ENCODE measurements around the gene ZKSCAN5. TPM values are rescaled to one million over a fixed set of nuclear protein-coding genes. Genes with fewer than 3 reads are reported as not detected.
"Not testable (repeated sequence)": the region's sequence is repeated elsewhere in the genome, so short reads cannot be mapped to it uniquely, and the experiment has no call there.

Gene ZKSCAN5
- total and polyA plus RNA-seq, 2 donors (not counting 1 experiment from before 2014, with no cell fraction given) = 3.1 to 10.9 TPM

DNA sequence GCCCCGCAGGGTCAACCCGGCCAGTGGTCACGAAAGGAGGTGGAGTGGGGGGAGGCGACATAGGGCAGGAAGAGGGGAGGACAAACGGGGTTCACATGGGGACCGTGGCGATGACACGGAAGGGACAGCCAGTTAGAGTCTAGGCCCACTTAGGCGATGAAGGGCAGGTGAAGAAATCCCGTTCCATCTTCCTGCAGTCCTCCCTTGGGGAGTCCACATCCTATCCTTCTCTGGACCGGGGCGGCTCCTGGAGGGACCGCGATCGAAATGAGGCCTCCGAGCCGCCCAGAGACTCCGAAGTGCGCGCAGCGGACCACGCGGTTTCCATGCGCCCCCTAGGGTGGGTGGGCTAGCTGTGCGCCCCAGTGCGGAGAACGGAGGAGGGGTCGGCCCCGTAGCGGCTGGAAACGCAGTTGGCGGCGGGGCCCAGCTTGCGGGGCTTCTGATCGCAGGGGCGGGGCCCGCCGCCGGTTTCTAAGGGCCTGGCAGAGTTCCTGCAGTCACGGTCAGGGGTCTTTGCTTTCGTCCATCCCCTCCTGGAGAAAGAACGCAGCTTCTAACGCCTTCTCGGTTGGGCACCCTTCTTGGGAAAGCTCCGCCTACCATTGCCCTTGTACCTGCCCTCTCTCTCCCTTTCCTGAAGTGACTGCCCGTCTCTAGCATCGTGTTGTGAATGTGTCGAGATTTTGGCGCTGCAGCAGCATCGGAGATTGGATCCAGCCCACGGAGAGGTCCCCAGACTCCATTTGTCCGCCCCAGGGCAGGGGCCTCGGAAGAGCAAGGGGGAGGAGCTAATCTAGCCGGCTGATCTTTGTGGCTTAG, 75.7 kb downstream of the ZKSCAN5 start:
- H3K27ac ChIP-seq (ENCODE audit: low read length in 2 of 2) = no peak overlapping the region
- intact Hi-C loops (cut with micrococcal nuclease) = loop anchor here (1.0 to 2.0 kb wide), 2 partner anchors 21 to 80 kb away; partner anchors contain the start of genes ZNF394 and ZNF655
- peak overlapping the region; percentile 34 to 75 (median 60) for H3K4me3 ChIP-seq (ENCODE audit: control extremely low read depth in 1 of 5, extremely low read depth in 1 of 5, insufficient read depth in 1 of 5, low read depth in 2 of 5, low read length in 4 of 5)
- CTCF ChIA-PET = interaction anchor here (0.6 to 1.2 kb wide), 5 partner anchors 22 to 171 kb away, joined by 3 to 4 read pairs (median 3); partner anchors contain the start of genes BUD31, PDAP1 and ZNF655
- Mint-ChIP-seq H3K27me3 (peaks cover 9% of the 10 kb centered on the region), H3K9me3 (ENCODE audit: insufficient read depth) (no peaks in the 10 kb centered on the region), H3K4me3 (peak overlapping the region; percentile 96), H3K27ac (peak overlapping the region; percentile 87), H3K4me1 (peaks cover 27% of the 10 kb centered on the region)
- DNase-seq (peak; percentile 62), ATAC-seq (ENCODE audit: low read depth) (peak; percentile 83)
- TF ChIP-seq EZH2 (IDR thresholded peaks at IDR 0.05; ENCODE audit: borderline replicate concordance, insufficient read depth, low read depth, low read length, poor library complexity, severe bottlenecking) = no peak
- TF ChIP-seq, protein P1, sequence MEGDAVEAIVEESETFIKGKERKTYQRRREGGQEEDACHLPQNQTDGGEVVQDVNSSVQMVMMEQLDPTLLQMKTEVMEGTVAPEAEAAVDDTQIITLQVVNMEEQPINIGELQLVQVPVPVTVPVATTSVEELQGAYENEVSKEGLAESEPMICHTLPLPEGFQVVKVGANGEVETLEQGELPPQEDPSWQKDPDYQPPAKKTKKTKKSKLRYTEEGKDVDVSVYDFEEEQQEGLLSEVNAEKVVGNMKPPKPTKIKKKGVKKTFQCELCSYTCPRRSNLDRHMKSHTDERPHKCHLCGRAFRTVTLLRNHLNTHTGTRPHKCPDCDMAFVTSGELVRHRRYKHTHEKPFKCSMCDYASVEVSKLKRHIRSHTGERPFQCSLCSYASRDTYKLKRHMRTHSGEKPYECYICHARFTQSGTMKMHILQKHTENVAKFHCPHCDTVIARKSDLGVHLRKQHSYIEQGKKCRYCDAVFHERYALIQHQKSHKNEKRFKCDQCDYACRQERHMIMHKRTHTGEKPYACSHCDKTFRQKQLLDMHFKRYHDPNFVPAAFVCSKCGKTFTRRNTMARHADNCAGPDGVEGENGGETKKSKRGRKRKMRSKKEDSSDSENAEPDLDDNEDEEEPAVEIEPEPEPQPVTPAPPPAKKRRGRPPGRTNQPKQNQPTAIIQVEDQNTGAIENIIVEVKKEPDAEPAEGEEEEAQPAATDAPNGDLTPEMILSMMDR (IDR thresholded peaks at IDR 0.05) = peak; percentile 48
- 3% methylated on average over 52 of the region's 54 CpGs for WGBS (ENCODE audit: insufficient coverage)
- H3K9me3 ChIP-seq (ENCODE audit: control extremely low read depth in 1 of 3, control insufficient read depth in 2 of 3, insufficient read depth in 1 of 3, low read length in 2 of 3) = no peaks in the 10 kb centered on the region
- H3K79me2 ChIP-seq (ENCODE audit: control insufficient read depth, insufficient read depth, low read length) = peaks cover 3% of the 10 kb centered on the region
- H3K27me3 ChIP-seq (replicated peaks in 1 of 4; ENCODE audit: control extremely low read depth in 1 of 4, control insufficient read depth in 3 of 4, insufficient read depth in 4 of 4, low read length in 3 of 4) = peaks cover 0 to 3% (median 1%) of the 10 kb centered on the region in 4 experiments
- H3K9ac ChIP-seq (ENCODE audit: low read length) = peak overlapping the region; percentile 75
- H3K4me1 ChIP-seq (ENCODE audit: control insufficient read depth in 2 of 2, insufficient read depth in 2 of 2, low read length in 2 of 2) = peaks cover 7 to 19% of the 10 kb centered on the region in 2 donors
- POLR2A ChIA-PET = interaction anchor here (1.9 kb wide), 1 partner anchor 22 kb away, joined by 10 read pairs; the partner anchor contains the start of gene ZNF655
- no peaks in the 10 kb centered on the region for H4K20me1 ChIP-seq (ENCODE audit: control insufficient read depth, insufficient read depth, low read length, poor library complexity, severe bottlenecking)
- peaks cover 0 to 3% of the 10 kb centered on the region in 2 experiments for H3K36me3 ChIP-seq (replicated peaks in 1 of 2; ENCODE audit: control extremely low read depth in 1 of 2, control insufficient read depth in 1 of 2, extremely low read depth in 1 of 2, insufficient read depth in 2 of 2, low read length in 1 of 2)
- H2AFZ ChIP-seq (ENCODE audit: insufficient read depth, low read depth, low read length, poor library complexity, severe bottlenecking) = peak overlapping the region; percentile 82
- H3K4me2 ChIP-seq (replicated peaks; ENCODE audit: low read depth, low read length, poor library complexity, severe bottlenecking) = peak overlapping the region; percentile 94

GRCh38 chr7:99580778-99581332, 76.4 kb downstream of the ZKSCAN5 start:
- not testable (repeated sequence) for H4K20me1 ChIP-seq (ENCODE audit: control insufficient read depth, insufficient read depth, low read length, poor library complexity, severe bottlenecking); H3K36me3 ChIP-seq (replicated peaks in 1 of 2; ENCODE audit: control extremely low read depth in 1 of 2, control insufficient read depth in 1 of 2, extremely low read depth in 1 of 2, insufficient read depth in 2 of 2, low read length in 1 of 2); H3K9me3 ChIP-seq (ENCODE audit: control extremely low read depth in 1 of 3, control insufficient read depth in 2 of 3, insufficient read depth in 1 of 3, low read length in 2 of 3); H3K27me3 ChIP-seq (replicated peaks in 1 of 4; ENCODE audit: control extremely low read depth in 1 of 4, control insufficient read depth in 3 of 4, insufficient read depth in 4 of 4, low read length in 3 of 4); ATAC-seq (ENCODE audit: low read depth); H3K27ac ChIP-seq (ENCODE audit: low read length in 2 of 2); H3K27me3 Mint-ChIP-seq; H3K9me3 Mint-ChIP-seq (ENCODE audit: insufficient read depth); DNase-seq; H3K79me2 ChIP-seq (ENCODE audit: control insufficient read depth, insufficient read depth, low read length)
- ChIA-PET POLR2A (interaction anchor here (0.7 to 1.9 kb wide), 2 partner anchors 19 to 22 kb away, joined by 6 to 10 read pairs; partner anchors contain the start of gene ZNF655), CTCF (interaction anchor here (0.6 to 1.2 kb wide), 4 partner anchors 24 to 172 kb away, joined by 3 to 4 read pairs (median 3); partner anchors contain the start of genes BUD31 and PDAP1)
- Histone ChIP-seq H2AFZ (ENCODE audit: insufficient read depth, low read depth, low read length, poor library complexity, severe bottlenecking) (peak overlapping the region; percentile 82), H3K9ac (ENCODE audit: low read length) (peak overlapping the region; percentile 75), H3K4me1 (ENCODE audit: control insufficient read depth in 2 of 2, insufficient read depth in 2 of 2, low read length in 2 of 2) (peaks cover 7 to 19% of the 10 kb centered on the region in 2 donors), H3K4me2 (replicated peaks; ENCODE audit: low read depth, low read length, poor library complexity, severe bottlenecking) (peak overlapping the region; percentile 94), H3K4me3 (ENCODE audit: control extremely low read depth in 1 of 5, extremely low read depth in 1 of 5, insufficient read depth in 1 of 5, low read depth in 2 of 5, low read length in 4 of 5) (peak overlapping the region; percentile 34 to 75 (median 60))
- peak overlapping the region; percentile 87 for H3K27ac Mint-ChIP-seq
- peak overlapping the region; percentile 96 for H3K4me3 Mint-ChIP-seq
- intact Hi-C loops (cut with micrococcal nuclease) = loop anchor here (1.0 to 2.0 kb wide), 2 partner anchors 22 to 81 kb away; partner anchors contain the start of genes ZNF394 and ZNF655
- WGBS (ENCODE audit: insufficient coverage) = 13% methylated on average over 1 of the region's 4 CpGs
- peaks cover 27% of the 10 kb centered on the region for H3K4me1 Mint-ChIP-seq

Data from B cell (primary cell).